Aorta (tissue), 5 donors: ENCODE measurements around the gene HIRIP3. TPM values are rescaled to one million over a fixed set of nuclear protein-coding genes. Genes with fewer than 3 reads are reported as not detected.

Source experiments
- ATAC-seq: fragments of 200-7000 bp; cut with Tn5 transposase; one replicate; pipeline ENCODE4 v1.9.1; 2022; ENCODE audit warnings: moderate library complexity; ENCODE audit not compliant: low FRiP score
- DNase-seq, 2 donors: peaks; one replicate each; pipeline ENCODE4 v3.0.0-alpha.2; 2020
- H3K27ac ChIP-seq, 2 donors: one replicate each; pipeline ENCODE4 v1.5.1; 2013; ENCODE audit warnings: low read length in 2 of 2, mild to moderate bottlenecking in 2 of 2, moderate library complexity in 2 of 2, control low read depth in 1 of 2, inconsistent platforms in 1 of 2, low read depth in 1 of 2
- H3K27me3 ChIP-seq, 2 donors: one replicate each; pipeline ENCODE4 v1.6.1; 2013; ENCODE audit warnings: control low read depth in 1 of 2, low read length in 1 of 2, mild to moderate bottlenecking in 1 of 2, moderate library complexity in 1 of 2; ENCODE audit not compliant: insufficient read depth in 2 of 2, control insufficient read depth in 1 of 2
- H3K36me3 ChIP-seq, 2 donors: one replicate each; pipeline ENCODE4 v1.6.1; 2013; ENCODE audit warnings: control low read depth in 1 of 2, low read length in 1 of 2, mild to moderate bottlenecking in 1 of 2; ENCODE audit not compliant: insufficient read depth in 2 of 2, control insufficient read depth in 1 of 2
- H3K4me1 ChIP-seq, 2 donors: one replicate each; pipeline ENCODE4 v1.6.1; 2013; ENCODE audit warnings: low read length in 2 of 2, control low read depth in 1 of 2, mild to moderate bottlenecking in 1 of 2, moderate library complexity in 1 of 2; ENCODE audit not compliant: insufficient read depth in 2 of 2, control insufficient read depth in 1 of 2
- H3K4me3 ChIP-seq, 2 donors: one replicate each; pipeline ENCODE4 v1.5.1; 2013; ENCODE audit warnings: low read length in 2 of 2, control low read depth in 1 of 2, mild to moderate bottlenecking in 1 of 2
- H3K9me3 ChIP-seq: one replicate; pipeline ENCODE4 v1.6.1; 2013; ENCODE audit warnings: mild to moderate bottlenecking, low read length; ENCODE audit not compliant: control insufficient read depth
- WGBS, 2 donors: extraction: QIAGEN DNeasy Blood & Tissue Kit; methylation state at CpG; one replicate each; pipeline ENCODE4 v1.1.7; 2013; 5-methylcytosine and 5-hydroxymethylcytosine counted together
- intact Hi-C, 2 donors: fragments of 100-400 bp; cut with DNase I; formaldehyde crosslinking; loops; one replicate each; pipeline versions ENCODE4 v1.14.2 to v1.15.0; 2022
- polyA plus RNA-seq, 2 donors: library from polyadenylated mRNA; stranded (reverse); fragments of 200-250 nt; gene quantifications; one replicate each; pipeline ENCODE4 v1.2.3, GENCODE V29; 2013
- total RNA-seq, 2 donors: library from RNA; stranded (reverse); fragmentation: NEBNext Ultra II Directional; extraction: Animal tissue kit (Norgen Biotek cat#: 25700); gene quantifications; one replicate each; pipeline ENCODE4 v1.2.1, GENCODE V29; 2021
- donor health status: healthy with polysubstance abuse.
- donor health status: Bipolar disorder and iron deficiency.
- donor health status: DM: no; HTN: no; CAD: no.
- donor health status: DM: no; HTN: no; CAD: no.
- donor health status: DM: yes; HTN: yes; CAD: no.

The HIRIP3 gene
- total and polyA plus RNA-seq, 4 donors: 7.9 to 23.6 (median 11.0) TPM

DNA sequence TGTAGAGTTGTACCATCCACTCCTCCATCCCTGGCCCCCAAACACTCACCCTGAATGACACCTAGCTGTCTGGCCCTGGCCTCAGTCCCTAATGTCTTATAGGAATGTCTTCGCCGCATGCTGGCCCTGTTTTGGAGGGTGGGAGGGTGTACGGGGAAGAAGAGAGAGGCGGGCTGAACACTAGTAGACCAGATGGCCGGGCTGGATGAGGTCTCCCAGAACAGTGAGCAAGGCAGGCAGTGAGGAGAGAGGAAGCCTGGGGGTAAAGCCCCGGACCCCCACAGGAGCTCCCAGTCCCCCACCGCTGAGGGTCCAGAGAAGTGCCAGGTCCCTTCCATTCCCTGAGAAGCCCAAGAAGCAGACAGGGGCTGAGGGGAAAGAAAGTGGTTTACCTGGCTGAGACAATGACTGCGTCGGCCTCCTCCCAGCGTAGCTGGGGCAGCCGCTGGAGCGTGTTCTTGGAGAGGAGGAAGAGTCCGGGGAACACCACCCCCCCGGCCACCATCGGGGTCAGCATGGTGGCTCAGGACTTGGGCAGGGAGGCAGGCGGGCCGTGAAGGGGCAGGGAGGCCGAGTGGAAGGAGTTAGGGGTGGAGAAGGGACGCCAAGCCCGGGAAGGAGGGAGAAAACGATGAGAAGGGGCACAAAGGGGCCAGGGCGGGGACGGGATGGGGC, 34.7 kb upstream of the HIRIP3 start:
- WGBS, 2 donors: 20 to 22% methylated on average over 23 of the region's 23 CpGs
- ATAC-seq: no peak
- H3K27me3 ChIP-seq: no peaks in the 10 kb centered on the region
- no peaks in the 10 kb centered on the region for H3K9me3 ChIP-seq
- no peak overlapping the region for H3K27ac ChIP-seq
- H3K4me1 ChIP-seq: no peaks in the 10 kb centered on the region
- no peak for DNase-seq
- H3K4me3 ChIP-seq: no peak overlapping the region
- no peaks in the 10 kb centered on the region for H3K36me3 ChIP-seq
- intact Hi-C loops: no loop called here

DNA sequence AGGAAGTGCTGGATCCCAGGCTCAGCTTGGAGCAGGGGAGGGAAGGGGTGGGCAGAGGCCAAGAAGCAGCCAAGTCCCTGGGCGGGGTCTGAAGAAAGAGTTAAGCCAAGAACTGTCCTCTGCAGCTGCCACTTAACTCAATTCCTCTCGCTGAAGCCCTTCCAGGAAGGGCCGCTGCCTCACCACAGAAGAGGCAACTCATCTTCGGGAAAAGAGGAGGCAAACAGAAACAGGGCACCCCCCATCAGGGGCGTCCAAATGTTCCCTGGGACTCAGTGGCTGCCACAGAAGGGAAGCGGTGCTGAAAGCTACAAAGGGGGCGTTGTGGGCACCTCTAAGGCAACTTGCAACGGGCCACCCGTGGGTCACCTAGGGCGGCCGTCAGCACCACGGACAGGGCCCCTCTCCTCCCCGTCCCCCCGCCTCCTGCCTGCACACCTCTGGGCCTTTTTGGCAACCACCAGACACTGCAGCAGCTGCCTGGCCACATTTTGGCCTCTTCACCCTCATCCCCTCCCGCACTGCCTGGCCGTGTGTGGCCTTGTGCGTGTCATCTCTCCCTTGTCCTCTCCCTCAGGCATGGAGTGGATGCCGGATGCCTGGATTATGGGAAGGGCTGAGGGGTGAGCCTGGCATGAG, 33.1 kb upstream of the HIRIP3 start:
- WGBS, 2 donors: 9 to 13% methylated on average over 18 of the region's 18 CpGs

DNA sequence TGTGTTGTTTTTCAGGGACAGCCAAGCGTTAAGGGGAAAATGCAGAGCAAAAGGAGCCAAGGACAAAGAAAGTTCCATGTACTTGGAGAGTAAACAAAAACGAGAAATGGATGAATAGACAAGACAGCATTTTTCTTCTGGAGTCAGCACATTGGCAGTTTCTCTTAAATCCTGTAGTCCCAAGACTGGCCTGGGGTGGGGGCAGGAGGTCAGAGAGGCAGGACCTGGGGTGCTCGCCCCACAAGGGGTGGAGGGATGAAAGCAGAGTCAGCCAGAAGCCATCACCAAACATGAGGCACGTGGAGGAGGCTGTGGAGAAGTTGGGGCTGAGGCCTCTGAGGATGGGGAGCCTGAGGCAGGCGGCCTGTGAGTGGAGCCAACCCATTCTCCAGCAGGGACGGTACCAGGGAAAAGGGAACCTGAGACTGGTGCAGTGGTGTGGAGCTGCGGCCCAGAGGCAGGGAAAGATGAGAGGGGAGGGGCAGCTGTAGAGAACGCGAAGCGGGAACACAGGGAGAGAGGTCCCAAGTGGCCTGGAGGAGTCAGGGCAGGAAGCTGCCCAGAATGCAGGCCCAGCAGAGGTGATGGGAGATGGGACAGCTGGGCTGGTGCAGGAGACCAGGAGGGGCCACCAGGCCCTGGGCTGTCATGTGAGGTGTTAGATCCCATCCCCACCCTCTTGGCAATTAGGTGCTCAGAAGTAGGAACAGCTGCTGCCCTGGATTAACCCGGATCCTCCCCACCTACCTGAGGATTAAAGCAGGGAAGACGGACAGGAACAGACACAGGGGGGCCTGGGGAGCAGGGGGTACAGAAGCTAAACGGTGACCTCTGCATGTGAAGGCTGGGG, 32.4 kb upstream of the HIRIP3 start:
- Histone ChIP-seq H3K27me3 (no peaks in the 10 kb centered on the region), H3K9me3 (no peaks in the 10 kb centered on the region), H3K27ac (no peak overlapping the region), H3K4me3 (no peak overlapping the region), H3K4me1 (no peaks in the 10 kb centered on the region), H3K36me3 (no peaks in the 10 kb centered on the region)
- intact Hi-C loops: loop anchor here in 1 of 2 donors (10.0 kb wide), 1 partner anchor 333 kb away; no protein-coding TSS in a partner anchor
- ATAC-seq (no peak), DNase-seq (no peak)
- 38 to 40% methylated on average over 11 to 13 of the region's 13 CpGs for WGBS, 2 donors

More for the DNA sequence above, 33.1 kb upstream of the HIRIP3 start:
- H3K27me3 ChIP-seq: no peaks in the 10 kb centered on the region
- no peak overlapping the region for H3K27ac ChIP-seq
- no peaks in the 10 kb centered on the region for H3K4me1 ChIP-seq
- no peaks in the 10 kb centered on the region for H3K9me3 ChIP-seq
- no peak for ATAC-seq
- no peaks in the 10 kb centered on the region for H3K36me3 ChIP-seq
- H3K4me3 ChIP-seq: no peak overlapping the region
- no peak for DNase-seq
- intact Hi-C loops: loop anchor here in 1 of 2 donors (10.0 kb wide), 1 partner anchor 334 kb away; no protein-coding TSS in a partner anchor

DNA sequence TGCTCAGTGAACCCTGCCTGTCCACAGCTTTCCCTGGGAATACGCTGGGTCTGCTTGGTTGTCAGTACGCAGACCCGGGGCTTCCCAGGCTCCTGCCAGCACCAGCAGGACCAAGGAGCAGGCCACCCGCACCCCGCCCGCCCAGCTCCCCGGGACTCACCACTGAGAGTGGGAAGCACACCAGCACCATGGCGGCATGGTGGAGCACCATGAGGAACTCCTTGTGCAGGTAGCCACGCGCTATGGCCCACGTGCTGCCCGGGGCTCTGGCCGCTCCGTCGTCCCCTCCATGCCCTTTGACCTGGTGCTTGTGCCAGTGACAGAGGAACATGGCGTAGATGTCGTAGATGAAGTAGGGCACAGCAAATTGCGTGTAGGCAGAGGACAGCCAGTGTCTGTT, 31.0 kb upstream of the HIRIP3 start:
- H3K9me3 ChIP-seq: no peaks in the 10 kb centered on the region
- no peak for ATAC-seq
- intact Hi-C loops: loop anchor here in 1 of 2 donors (10.0 kb wide), 1 partner anchor 332 kb away; no protein-coding TSS in a partner anchor
- no peaks in the 10 kb centered on the region for H3K4me1 ChIP-seq
- no peak for DNase-seq
- H3K27me3 ChIP-seq: no peaks in the 10 kb centered on the region
- no peak overlapping the region for H3K27ac ChIP-seq
- no peaks in the 10 kb centered on the region for H3K36me3 ChIP-seq
- 85 to 88% methylated on average over 18 of the region's 18 CpGs for WGBS, 2 donors
- no peak overlapping the region for H3K4me3 ChIP-seq

DNA sequence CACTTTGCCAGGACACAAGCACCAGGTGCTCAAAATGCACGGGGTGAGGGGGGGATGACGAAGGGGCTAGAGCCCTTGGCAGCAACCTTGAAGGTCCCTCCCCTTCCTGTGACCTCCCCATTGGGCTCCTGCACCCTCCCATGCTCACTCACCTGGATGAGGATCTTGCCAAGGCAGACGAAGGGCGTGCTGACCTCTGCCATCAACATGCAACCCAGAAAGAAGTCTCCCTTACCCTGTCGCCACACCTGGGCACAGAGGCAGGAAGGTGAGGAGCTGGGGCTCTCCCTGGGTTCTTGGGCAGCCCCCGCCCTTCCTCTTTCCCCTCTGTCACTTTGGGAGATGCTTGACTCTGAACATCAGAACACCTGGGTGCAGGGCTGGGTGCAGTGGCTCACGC, 30.2 kb upstream of the HIRIP3 start:
- ATAC-seq: no peak
- WGBS, 2 donors: 71 to 75% methylated on average over 7 of the region's 7 CpGs
- intact Hi-C loops: loop anchor here in 1 of 2 donors (10.0 kb wide), 1 partner anchor 331 kb away; no protein-coding TSS in a partner anchor
- Histone ChIP-seq H3K36me3 (no peaks in the 10 kb centered on the region), H3K27ac (no peak overlapping the region), H3K4me3 (no peak overlapping the region), H3K27me3 (no peaks in the 10 kb centered on the region), H3K4me1 (no peaks in the 10 kb centered on the region), H3K9me3 (no peaks in the 10 kb centered on the region)
- no peak for DNase-seq

DNA sequence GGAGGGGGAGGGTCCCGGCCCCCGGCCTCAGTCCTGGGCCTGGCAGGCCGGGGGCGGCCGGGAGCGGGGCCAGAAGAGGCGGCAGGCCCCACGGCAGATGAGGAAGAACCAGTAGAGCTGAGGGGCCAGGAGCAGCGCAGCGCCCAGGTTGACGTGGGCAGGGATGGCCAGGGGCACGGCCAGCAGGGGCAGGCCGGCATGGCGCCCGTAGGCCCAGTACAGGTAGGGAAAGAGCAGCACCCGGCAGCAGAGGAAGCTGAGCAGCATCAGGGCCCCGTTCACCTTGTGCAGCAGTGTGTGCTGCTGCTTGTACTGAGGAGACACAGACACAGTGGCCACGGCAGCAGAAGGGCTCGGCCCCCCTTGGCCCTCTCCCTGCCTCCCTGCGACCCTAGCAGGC, 29.7 kb upstream of the HIRIP3 start:
- ATAC-seq (no peak), DNase-seq (no peak)
- H3K4me1 ChIP-seq: no peaks in the 10 kb centered on the region
- H3K27ac ChIP-seq: no peak overlapping the region
- intact Hi-C loops: loop anchor here in 1 of 2 donors (10.0 kb wide), 1 partner anchor 330 kb away; no protein-coding TSS in a partner anchor
- WGBS, 2 donors: 74 to 76% methylated on average over 20 of the region's 20 CpGs
- no peaks in the 10 kb centered on the region for H3K9me3 ChIP-seq
- H3K4me3 ChIP-seq: no peak overlapping the region
- H3K27me3 ChIP-seq: no peaks in the 10 kb centered on the region
- no peaks in the 10 kb centered on the region for H3K36me3 ChIP-seq

DNA sequence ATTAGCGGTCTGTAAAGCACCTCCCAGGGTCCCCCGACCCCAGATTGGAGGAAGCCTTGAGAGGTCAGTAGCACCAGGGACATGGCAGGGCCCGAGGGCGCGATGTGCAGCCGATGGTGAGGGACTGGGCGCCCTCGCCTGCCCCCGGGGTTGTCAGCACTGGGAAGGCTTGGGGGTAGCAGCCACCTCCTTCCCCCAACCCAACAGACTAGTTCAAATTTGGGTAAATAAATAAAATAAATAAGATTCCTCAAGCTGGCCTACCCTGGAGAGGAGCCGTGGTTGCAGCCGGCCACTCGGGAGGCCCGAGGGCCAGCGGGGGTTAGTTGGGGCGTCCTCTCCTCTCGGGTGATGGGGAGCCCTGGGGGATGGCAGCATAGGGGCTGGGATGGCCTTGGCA, 29.0 kb upstream of the HIRIP3 start:
- H3K27ac ChIP-seq: no peak overlapping the region
- 74 to 75% methylated on average over 14 to 16 of the region's 16 CpGs for WGBS, 2 donors
- H3K4me1 ChIP-seq: no peaks in the 10 kb centered on the region
- DNase-seq: no peak
- no peaks in the 10 kb centered on the region for H3K27me3 ChIP-seq
- ATAC-seq: no peak
- no peak overlapping the region for H3K4me3 ChIP-seq
- intact Hi-C loops: loop anchor here in 1 of 2 donors (10.0 kb wide), 1 partner anchor 330 kb away; no protein-coding TSS in a partner anchor
- no peaks in the 10 kb centered on the region for H3K36me3 ChIP-seq
- no peaks in the 10 kb centered on the region for H3K9me3 ChIP-seq

DNA sequence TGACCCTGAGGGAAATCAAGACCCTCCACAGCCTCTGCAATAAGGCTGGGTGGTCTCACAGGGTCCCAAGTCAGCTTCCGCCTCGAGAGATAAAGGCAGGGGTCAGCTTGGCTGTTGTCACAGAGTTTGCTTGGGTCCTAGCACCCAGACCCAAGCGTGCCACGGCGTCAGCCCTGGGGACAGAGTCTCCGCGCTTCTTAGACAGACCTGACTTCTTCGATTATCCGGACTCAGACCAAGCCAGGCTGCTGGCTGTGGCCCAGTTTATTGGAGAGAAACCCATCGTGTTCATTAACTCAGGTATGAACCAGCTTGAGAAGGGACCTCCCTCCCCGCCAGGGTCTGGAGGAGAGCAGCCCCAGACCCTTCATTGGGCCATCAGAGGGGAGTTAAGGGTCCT, 28.2 kb upstream of the HIRIP3 start:
- intact Hi-C loops: loop anchor here in 1 of 2 donors (10.0 kb wide), 1 partner anchor 329 kb away; no protein-coding TSS in a partner anchor
- DNase-seq: no peak
- Histone ChIP-seq H3K4me1 (no peaks in the 10 kb centered on the region), H3K9me3 (no peaks in the 10 kb centered on the region), H3K36me3 (no peaks in the 10 kb centered on the region), H3K4me3 (no peak overlapping the region), H3K27ac (no peak overlapping the region), H3K27me3 (no peaks in the 10 kb centered on the region)
- 83 to 84% methylated on average over 11 of the region's 11 CpGs for WGBS, 2 donors
- ATAC-seq: no peak
